Measurements from ENCODE around the gene TRAT1. TPM values are rescaled to one million over a fixed set of nuclear protein-coding genes. Genes with fewer than 3 reads are reported as not detected.

The TRAT1 gene
- total RNA-seq, 2 experiments from 2014 or later = 17.7 to 19.8 TPM

DNA sequence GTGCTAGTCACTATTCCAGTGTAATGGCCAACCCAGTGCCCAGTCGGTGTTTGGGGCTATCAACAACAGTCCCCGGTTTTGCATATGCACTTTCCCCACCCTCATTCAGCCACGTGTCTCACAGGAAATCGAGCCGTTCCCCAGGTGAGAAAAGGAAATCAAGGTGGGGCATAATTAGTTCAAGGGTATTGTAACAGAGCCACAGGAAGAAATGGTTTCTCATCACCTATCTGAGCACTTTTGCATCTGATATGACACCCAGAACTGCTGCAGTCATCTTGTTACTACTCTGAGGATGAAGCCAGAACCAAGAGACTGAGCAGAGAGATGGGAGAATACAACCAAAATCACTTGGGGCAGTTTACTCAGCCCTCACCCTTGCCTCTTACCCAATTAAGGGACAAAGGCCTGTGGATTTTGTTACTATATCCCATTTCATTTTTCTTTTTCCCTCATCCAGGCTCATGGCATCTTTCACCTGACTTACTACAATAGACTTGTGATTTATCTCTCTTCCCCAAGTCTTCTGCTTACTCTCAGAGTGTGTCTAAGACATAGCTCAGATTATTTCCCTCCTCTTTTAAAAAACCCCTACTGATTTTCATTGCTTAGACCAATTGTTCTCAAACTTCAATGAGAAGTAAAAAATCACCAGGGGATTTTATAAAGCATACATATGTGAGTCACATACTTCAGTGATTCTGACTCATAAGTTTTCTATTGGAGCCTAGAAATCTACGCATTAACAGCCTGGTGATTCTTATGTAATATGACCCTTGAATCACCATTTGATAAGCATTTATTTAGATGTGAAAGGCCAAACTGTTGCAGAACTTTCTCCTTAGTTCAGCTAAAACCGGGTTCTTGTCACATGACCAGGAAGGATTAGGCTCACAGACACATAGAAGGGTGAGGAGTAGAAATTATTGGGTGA, 40.5 kb downstream of the TRAT1 start:
- H3K27me3 Mint-ChIP-seq (ENCODE audit: low read depth) = no peaks in the 10 kb centered on the region
- H3K36me3 Mint-ChIP-seq (ENCODE audit: low read depth) = peaks cover 31% of the 10 kb centered on the region
- peak overlapping the region; percentile 100 for H3K27ac Mint-ChIP-seq
- H3K4me3 Mint-ChIP-seq = peak overlapping the region; percentile 63
- intact Hi-C loops (cut with micrococcal nuclease) = loop anchor here (1.0 to 2.0 kb wide), 9 partner anchors 14 to 775 kb away; partner anchors contain the start of genes CIP2A, DZIP3 and TRAT1
- CTCF ChIA-PET = interaction anchor here (1.3 to 2.5 kb wide), 4 partner anchors 19 to 34 kb away, joined by 4 to 8 read pairs (median 5); no protein-coding TSS in a partner anchor
- peaks cover 15% of the 10 kb centered on the region for H3K9me3 Mint-ChIP-seq
- peak; percentile 79 for DNase-seq
- peaks cover 51% of the 10 kb centered on the region for H3K4me1 Mint-ChIP-seq (ENCODE audit: low read depth)

DNA sequence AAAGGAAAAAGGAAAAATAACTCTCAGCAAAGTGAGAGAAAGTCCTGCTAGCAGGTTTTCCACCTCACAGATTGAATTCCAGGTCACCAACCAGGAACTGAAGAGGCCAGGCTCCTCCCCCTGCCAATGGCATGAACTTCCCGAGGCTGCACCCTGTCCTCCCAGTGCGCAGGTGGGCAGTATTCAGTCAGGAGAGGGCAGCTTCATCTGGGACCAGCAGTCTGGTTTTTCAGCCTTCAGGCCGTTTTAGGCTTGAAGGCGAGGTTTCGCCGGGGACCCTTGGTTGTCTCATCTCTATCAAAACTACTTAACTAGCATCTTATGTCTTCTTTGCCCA, 41.2 kb downstream of the TRAT1 start:
- CTCF ChIA-PET = interaction anchor here (0.9 to 2.5 kb wide), 4 partner anchors 24 to 51 kb away, joined by 3 to 8 read pairs (median 5); no protein-coding TSS in a partner anchor
- intact Hi-C loops (cut with micrococcal nuclease) = loop anchor here (1.0 to 2.0 kb wide), 9 partner anchors 14 to 775 kb away; partner anchors contain the start of genes CIP2A, DZIP3 and TRAT1
- Mint-ChIP-seq H3K4me1 (ENCODE audit: low read depth) (peaks cover 47% of the 10 kb centered on the region), H3K9me3 (peaks cover 13% of the 10 kb centered on the region), H3K27me3 (ENCODE audit: low read depth) (no peaks in the 10 kb centered on the region), H3K36me3 (ENCODE audit: low read depth) (peaks cover 25% of the 10 kb centered on the region), H3K27ac (peak overlapping the region; percentile 100), H3K4me3 (no peak overlapping the region)
- no peak for DNase-seq

DNA sequence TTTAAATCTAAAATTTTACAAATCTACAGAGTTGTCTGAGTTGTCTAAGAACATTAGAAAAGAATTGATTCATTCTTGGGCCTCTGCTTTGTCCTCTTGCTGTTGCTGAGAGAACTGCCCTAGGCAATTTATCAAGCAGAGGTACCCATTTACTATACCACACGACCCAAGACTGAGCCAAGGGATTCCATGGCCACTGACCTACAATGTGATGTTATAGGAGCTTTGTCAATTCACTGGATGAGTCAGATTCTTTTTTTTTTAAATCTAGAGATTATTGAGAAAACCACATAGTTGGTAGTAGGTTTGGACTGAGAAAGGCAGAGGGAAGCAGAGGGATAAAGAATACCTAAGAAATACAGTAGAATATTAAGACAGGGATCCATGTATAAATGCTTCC, 55.3 kb downstream of the TRAT1 start:
- DNase-seq = no peak
- H3K27ac Mint-ChIP-seq = no peak overlapping the region

DNA sequence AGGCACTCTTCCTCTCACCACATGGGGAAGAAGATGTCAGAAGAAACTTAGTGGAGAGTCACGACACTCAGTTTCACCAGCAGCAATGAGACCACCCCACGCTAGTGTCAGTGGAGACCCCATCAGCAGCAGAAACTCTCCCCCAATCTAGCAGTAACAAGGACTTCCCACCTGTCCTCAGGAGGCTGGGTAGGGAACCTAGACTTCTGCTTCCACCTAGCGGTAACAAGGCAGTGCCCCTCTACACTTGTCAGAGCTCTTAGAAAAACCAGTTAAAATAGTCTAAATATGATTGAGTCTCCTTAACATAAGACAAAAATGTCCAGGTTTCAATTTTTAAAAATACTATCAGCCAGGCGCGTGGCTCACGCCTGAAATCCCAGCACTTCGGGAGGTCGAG, 57.3 kb downstream of the TRAT1 start:
- Mint-ChIP-seq H3K27me3 (ENCODE audit: low read depth) (no peaks in the 10 kb centered on the region), H3K36me3 (ENCODE audit: low read depth) (no peaks in the 10 kb centered on the region), H3K4me3 (no peak overlapping the region), H3K4me1 (ENCODE audit: low read depth) (peaks cover 19% of the 10 kb centered on the region), H3K9me3 (peaks cover 6% of the 10 kb centered on the region), H3K27ac (no peak overlapping the region)
- CTCF ChIA-PET = interaction anchor here (1.1 kb wide), 1 partner anchor 62 kb away, joined by 3 read pairs; no protein-coding TSS in a partner anchor
- intact Hi-C loops (cut with micrococcal nuclease) = no loop called here
- DNase-seq = no peak

More for the DNA sequence above, 55.3 kb downstream of the TRAT1 start:
- intact Hi-C loops (cut with micrococcal nuclease) = loop anchor here (1.0 kb wide), 1 partner anchor 15 kb away; no protein-coding TSS in a partner anchor
- Mint-ChIP-seq H3K4me1 (ENCODE audit: low read depth) (peaks cover 13% of the 10 kb centered on the region), H3K9me3 (peaks cover 6% of the 10 kb centered on the region), H3K4me3 (no peak overlapping the region), H3K36me3 (ENCODE audit: low read depth) (peaks cover 2% of the 10 kb centered on the region), H3K27me3 (ENCODE audit: low read depth) (no peaks in the 10 kb centered on the region)
- CTCF ChIA-PET = interaction anchor here (0.9 to 1.0 kb wide), 2 partner anchors 9 to 20 kb away, joined by 3 to 7 read pairs; no protein-coding TSS in a partner anchor

DNA sequence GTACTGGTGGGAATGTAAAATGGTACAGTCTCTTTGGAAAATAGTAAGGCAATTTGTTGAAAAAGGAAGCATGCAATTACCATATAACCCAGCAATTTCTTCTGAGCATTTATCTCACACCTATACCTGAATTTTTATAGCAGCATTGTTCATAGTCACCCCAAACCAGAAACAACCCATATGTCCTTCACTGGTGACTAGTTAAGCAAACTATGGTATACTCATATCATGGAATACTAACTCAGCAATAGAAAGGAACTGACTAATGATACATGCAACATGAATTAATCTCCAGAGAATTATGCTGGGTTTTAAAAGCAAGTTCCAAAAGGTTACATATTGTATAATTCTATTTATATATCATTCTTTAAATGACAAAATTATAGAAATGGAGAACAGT, 60.2 kb downstream of the TRAT1 start:
- Mint-ChIP-seq H3K36me3 (ENCODE audit: low read depth) (no peaks in the 10 kb centered on the region), H3K4me3 (no peak overlapping the region), H3K27ac (no peak overlapping the region), H3K9me3 (peaks cover 6% of the 10 kb centered on the region), H3K4me1 (ENCODE audit: low read depth) (peaks cover 9% of the 10 kb centered on the region), H3K27me3 (ENCODE audit: low read depth) (no peaks in the 10 kb centered on the region)
- intact Hi-C loops (cut with micrococcal nuclease) = no loop called here
- DNase-seq = no peak
- CTCF ChIA-PET = interaction anchor here (1.5 kb wide), 2 partner anchors 15 to 20 kb away, joined by 4 read pairs; no protein-coding TSS in a partner anchor

DNA sequence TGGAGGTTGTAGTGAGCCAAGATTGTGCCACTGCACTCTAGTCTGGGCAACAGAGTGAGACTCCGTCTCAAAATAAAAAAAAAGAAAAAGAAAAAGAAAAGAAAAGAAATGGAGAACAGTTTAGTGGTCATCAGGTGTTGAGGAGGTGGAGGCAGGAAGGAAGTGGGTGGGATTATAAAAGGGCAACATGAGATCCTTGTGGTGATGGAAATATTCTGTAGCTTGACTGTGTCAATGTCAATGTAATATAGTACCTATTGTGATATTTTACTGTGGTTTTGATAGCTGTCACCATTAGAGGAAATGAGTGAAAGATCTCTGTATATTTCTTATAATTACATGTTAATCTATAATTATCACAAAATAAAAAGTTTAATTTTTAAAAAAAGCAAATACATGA, 60.8 kb downstream of the TRAT1 start:
- intact Hi-C loops (cut with micrococcal nuclease) = no loop called here
- CTCF ChIA-PET = interaction anchor here (1.5 kb wide), 1 partner anchor 14 kb away, joined by 3 read pairs; no protein-coding TSS in a partner anchor
- no peak for DNase-seq

DNA sequence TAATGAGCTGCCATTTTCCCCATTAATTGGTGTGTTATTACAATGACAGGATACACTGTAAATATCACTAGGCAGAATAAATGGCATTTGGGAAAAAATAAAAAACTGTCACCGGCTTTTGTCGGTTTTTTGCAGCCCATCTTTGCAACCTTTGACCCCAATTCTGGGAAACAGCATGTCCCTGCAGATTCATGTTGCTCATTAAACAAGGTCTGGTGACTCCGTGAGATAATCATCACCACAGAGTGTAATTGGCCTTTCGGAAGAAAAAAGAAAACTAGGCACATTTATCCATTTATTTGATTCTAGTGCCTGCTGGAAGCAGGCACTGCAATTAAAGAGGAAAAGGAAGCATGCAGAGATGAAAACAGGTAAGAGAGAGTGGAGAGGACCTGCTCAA, 64.5 kb downstream of the TRAT1 start:
- peaks cover 6% of the 10 kb centered on the region for H3K4me1 Mint-ChIP-seq (ENCODE audit: low read depth)
- no peaks in the 10 kb centered on the region for H3K36me3 Mint-ChIP-seq (ENCODE audit: low read depth)
- no peak overlapping the region for H3K27ac Mint-ChIP-seq
- H3K27me3 Mint-ChIP-seq (ENCODE audit: low read depth) = no peaks in the 10 kb centered on the region
- H3K4me3 Mint-ChIP-seq = no peak overlapping the region
- DNase-seq = no peak
- H3K9me3 Mint-ChIP-seq = no peaks in the 10 kb centered on the region
- CTCF ChIA-PET = interaction anchor here (0.7 to 1.1 kb wide), 4 partner anchors 10 to 569 kb away, joined by 3 to 7 read pairs (median 3); no protein-coding TSS in a partner anchor
- intact Hi-C loops (cut with micrococcal nuclease) = no loop called here

More for the DNA sequence above, 60.8 kb downstream of the TRAT1 start:
- H3K27ac Mint-ChIP-seq = no peak overlapping the region
- H3K4me1 Mint-ChIP-seq (ENCODE audit: low read depth) = peaks cover 6% of the 10 kb centered on the region
- H3K27me3 Mint-ChIP-seq (ENCODE audit: low read depth) = no peaks in the 10 kb centered on the region
- H3K36me3 Mint-ChIP-seq (ENCODE audit: low read depth) = no peaks in the 10 kb centered on the region
- H3K4me3 Mint-ChIP-seq = no peak overlapping the region
- peaks cover 6% of the 10 kb centered on the region for H3K9me3 Mint-ChIP-seq

DNA sequence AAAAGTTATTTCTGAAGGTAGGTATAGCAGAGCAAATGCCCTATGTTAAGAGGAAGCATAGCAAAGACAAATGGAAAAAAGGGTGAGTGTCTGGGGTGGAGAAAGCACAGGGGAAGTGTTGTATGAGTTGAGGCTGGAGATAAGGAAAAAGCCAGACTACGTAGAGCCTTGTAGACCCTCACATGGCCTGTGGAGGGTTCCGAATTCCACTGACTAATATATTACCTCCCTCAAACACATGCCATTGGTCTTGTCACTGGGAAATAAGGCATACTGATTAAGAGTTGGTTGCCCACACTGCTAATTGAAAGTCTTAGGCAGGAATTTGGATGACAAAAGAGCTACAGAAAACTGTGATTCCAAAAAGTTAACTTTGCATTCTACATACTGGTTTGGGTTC, 65.2 kb downstream of the TRAT1 start:
- no peak overlapping the region for H3K4me3 Mint-ChIP-seq
- H3K4me1 Mint-ChIP-seq (ENCODE audit: low read depth) = peaks cover 6% of the 10 kb centered on the region
- H3K27ac Mint-ChIP-seq = no peak overlapping the region
- no peaks in the 10 kb centered on the region for H3K27me3 Mint-ChIP-seq (ENCODE audit: low read depth)
- no peak for DNase-seq
- no peaks in the 10 kb centered on the region for H3K36me3 Mint-ChIP-seq (ENCODE audit: low read depth)
- no peaks in the 10 kb centered on the region for H3K9me3 Mint-ChIP-seq
- CTCF ChIA-PET = interaction anchor here (0.7 to 1.1 kb wide), 2 partner anchors 9 to 55 kb away, joined by 3 read pairs; no protein-coding TSS in a partner anchor
- intact Hi-C loops (cut with micrococcal nuclease) = no loop called here

DNA sequence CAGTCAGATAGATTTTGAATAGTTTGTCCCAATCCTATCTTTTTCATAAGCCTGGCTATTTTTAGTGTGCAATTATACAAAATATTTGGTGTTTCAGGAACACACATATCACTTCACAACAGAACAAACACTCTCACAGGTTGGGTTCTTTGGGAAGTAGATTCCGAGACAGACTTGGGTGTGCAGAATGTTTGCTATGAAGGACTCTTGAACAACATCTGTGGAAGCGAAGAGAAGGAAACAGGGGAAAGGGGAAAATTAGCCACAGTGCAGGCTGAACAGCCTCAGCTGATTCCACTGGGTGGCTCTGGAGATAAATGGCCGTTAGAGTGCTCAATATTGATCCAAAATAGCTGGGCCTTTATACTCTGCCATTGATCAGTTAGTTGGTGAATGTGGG, 69.2 kb downstream of the TRAT1 start:
- Mint-ChIP-seq H3K4me3 (no peak overlapping the region), H3K27me3 (ENCODE audit: low read depth) (no peaks in the 10 kb centered on the region), H3K4me1 (ENCODE audit: low read depth) (no peaks in the 10 kb centered on the region), H3K36me3 (ENCODE audit: low read depth) (no peaks in the 10 kb centered on the region), H3K27ac (no peak overlapping the region), H3K9me3 (no peaks in the 10 kb centered on the region)
- intact Hi-C loops (cut with micrococcal nuclease) = no loop called here
- CTCF ChIA-PET = no interaction called here
- no peak for DNase-seq

DNA sequence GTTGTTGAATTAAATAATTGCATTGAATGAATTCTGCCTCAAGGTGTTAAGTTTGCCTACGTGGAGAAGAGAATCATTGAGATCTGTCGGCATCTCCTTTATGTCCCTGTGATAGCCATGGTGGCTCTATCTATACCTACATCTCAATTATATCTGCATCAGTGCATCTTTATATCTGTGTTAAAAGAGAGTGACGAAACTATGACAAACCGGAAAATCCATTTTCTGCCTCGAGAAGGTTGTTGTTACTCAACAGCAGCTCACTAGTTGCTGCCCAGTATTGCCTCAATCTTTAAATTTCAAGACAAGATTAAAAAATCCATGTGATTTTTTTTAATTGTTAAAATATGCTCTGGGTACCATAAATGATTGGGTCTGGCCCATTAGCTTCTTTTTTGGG, 72.4 kb downstream of the TRAT1 start:
- CTCF ChIA-PET = no interaction called here
- no peaks in the 10 kb centered on the region for H3K9me3 Mint-ChIP-seq
- intact Hi-C loops (cut with micrococcal nuclease) = no loop called here
- no peaks in the 10 kb centered on the region for H3K27me3 Mint-ChIP-seq (ENCODE audit: low read depth)
- no peak for DNase-seq
- H3K4me1 Mint-ChIP-seq (ENCODE audit: low read depth) = peaks cover 13% of the 10 kb centered on the region
- H3K36me3 Mint-ChIP-seq (ENCODE audit: low read depth) = no peaks in the 10 kb centered on the region
- no peak overlapping the region for H3K27ac Mint-ChIP-seq
- H3K4me3 Mint-ChIP-seq = no peak overlapping the region

DNA sequence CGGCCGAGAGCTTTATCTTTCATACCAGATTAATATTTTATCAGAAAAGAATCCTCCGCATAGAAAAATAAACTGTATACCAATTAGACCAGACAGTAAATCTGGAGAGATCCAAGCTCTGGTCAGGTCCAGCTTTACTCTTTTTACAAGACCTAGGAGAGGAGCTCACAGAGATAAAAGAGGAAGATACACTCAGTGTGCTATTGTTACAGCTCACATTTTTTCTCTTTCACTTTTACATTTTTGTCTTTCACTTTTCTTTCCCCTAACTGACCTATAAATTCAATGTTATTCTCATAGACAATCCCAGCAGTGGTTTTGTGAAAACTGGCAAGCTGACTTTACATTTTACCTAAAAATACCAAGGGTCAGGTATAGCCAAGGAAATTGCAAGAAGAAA, 75.3 kb downstream of the TRAT1 start:
- DNase-seq = no peak
- intact Hi-C loops (cut with micrococcal nuclease) = no loop called here
- CTCF ChIA-PET = interaction anchor here (0.7 to 2.0 kb wide), 9 partner anchors 13 to 79 kb away, joined by 3 to 8 read pairs (median 4); no protein-coding TSS in a partner anchor
- peaks cover 23% of the 10 kb centered on the region for H3K4me1 Mint-ChIP-seq (ENCODE audit: low read depth)
- no peaks in the 10 kb centered on the region for H3K27me3 Mint-ChIP-seq (ENCODE audit: low read depth)
- H3K4me3 Mint-ChIP-seq = no peak overlapping the region
- H3K9me3 Mint-ChIP-seq = no peaks in the 10 kb centered on the region
- H3K36me3 Mint-ChIP-seq (ENCODE audit: low read depth) = no peaks in the 10 kb centered on the region
- peak overlapping the region; percentile 36 for H3K27ac Mint-ChIP-seq

DNA sequence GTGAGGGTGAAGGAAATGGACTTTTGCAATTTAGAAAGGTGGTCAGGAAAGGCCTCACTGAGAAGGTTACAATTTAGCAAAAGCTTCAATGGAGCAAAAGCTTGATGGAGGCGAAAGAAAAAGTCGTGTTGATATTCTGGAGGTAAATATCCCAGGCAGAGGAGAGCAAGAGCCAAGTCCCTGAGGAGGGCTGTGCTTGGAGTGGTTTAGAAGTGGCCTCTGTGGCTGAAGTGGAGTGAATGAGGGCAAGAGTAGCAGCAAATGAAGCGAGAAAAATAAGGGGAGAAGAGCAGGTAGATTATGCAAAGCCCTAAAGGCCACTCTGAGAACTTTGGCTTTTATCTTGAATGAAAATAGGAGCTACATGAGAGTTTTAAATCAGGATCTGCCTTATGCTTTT, 76.9 kb downstream of the TRAT1 start:
- H3K36me3 Mint-ChIP-seq (ENCODE audit: low read depth) = no peaks in the 10 kb centered on the region
- CTCF ChIA-PET = interaction anchor here (0.7 to 1.8 kb wide), 2 partner anchors 16 to 235 kb away, joined by 3 to 8 read pairs; no protein-coding TSS in a partner anchor
- DNase-seq = no peak
- no peaks in the 10 kb centered on the region for H3K9me3 Mint-ChIP-seq
- no peaks in the 10 kb centered on the region for H3K27me3 Mint-ChIP-seq (ENCODE audit: low read depth)
- intact Hi-C loops (cut with micrococcal nuclease) = no loop called here
- H3K27ac Mint-ChIP-seq = no peak overlapping the region
- H3K4me1 Mint-ChIP-seq (ENCODE audit: low read depth) = peaks cover 23% of the 10 kb centered on the region
- H3K4me3 Mint-ChIP-seq = no peak overlapping the region
